ENCODE measurements around the gene COX5A. TPM values are rescaled to one million over a fixed set of nuclear protein-coding genes. Genes with fewer than 3 reads are reported as not detected.

The COX5A gene
- total and polyA plus RNA-seq, 3 donors from 2014 or later = 77.4 to 426 (median 107) TPM

DNA sequence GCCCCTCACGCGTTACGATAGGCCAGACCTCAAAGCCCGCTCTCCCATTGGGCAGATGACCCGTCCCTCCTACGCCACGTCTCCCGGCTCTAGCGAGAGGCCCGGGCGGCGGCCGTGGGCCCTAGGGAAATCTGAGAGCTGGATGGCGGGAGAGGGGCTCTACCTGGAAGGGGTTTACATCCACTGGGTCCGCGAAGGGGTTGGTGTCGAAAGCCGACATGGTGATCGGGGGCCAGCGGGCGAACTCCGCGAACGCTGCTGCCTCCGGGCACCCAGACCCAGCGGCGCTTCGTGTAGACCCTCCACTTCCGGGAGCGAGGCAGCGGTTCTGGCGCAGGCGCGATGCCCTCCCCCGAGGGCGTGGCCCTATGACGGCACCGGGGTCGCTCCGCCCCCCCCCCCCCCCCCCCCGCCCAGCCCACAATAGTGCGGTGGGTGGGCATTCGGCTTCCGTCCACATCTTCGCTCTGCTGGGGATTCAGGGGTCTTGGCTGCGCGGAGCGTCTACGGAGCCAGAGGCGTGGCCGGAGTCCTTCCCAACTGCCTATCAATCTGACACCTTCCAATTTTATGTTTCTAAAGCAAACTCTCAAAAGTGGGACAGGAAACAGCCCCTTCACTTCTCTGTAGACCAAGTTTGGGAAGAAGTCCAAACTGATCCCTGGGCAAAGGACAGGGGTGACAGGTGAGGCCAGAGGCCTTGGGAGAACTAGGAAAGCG is 64.7 kb downstream of the COX5A start, which contains the start of gene SCAMP2:
Gene SCAMP2, minus strand, starts transcription at position 330 of the 720 bp plus-strand sequence. Its CDS starts 110 bp downstream, at position 220.
- H3K4me3 ChIP-seq = peak within 1 kb of the TSS; percentile 83 to 85
- WGBS, 2 donors = 0 to 1% methylated on average over 38 to 41 of the region's 52 CpGs
- peaks cover 38% of the 10 kb centered on the region for H3K4me1 ChIP-seq
- no peaks in the 10 kb centered on the region for H3K27me3 ChIP-seq
- H3K27ac ChIP-seq = peak within 1 kb of the TSS; percentile 90
- DNase-seq = peak; percentile 97
- no peaks in the 10 kb centered on the region for H3K9me3 ChIP-seq
- TF ChIP-seq, protein P1, sequence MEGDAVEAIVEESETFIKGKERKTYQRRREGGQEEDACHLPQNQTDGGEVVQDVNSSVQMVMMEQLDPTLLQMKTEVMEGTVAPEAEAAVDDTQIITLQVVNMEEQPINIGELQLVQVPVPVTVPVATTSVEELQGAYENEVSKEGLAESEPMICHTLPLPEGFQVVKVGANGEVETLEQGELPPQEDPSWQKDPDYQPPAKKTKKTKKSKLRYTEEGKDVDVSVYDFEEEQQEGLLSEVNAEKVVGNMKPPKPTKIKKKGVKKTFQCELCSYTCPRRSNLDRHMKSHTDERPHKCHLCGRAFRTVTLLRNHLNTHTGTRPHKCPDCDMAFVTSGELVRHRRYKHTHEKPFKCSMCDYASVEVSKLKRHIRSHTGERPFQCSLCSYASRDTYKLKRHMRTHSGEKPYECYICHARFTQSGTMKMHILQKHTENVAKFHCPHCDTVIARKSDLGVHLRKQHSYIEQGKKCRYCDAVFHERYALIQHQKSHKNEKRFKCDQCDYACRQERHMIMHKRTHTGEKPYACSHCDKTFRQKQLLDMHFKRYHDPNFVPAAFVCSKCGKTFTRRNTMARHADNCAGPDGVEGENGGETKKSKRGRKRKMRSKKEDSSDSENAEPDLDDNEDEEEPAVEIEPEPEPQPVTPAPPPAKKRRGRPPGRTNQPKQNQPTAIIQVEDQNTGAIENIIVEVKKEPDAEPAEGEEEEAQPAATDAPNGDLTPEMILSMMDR (IDR thresholded peaks at IDR 0.05) = no peak
- no peak for TF ChIP-seq POLR2A (IDR thresholded peaks at IDR 0.05)
- intact Hi-C loops (cut with DNase I; ENCODE audit: low total_unique reads) = no loop called here
- no peaks in the 10 kb centered on the region for H3K36me3 ChIP-seq (ENCODE audit: low read depth, missing control alignments)

DNA sequence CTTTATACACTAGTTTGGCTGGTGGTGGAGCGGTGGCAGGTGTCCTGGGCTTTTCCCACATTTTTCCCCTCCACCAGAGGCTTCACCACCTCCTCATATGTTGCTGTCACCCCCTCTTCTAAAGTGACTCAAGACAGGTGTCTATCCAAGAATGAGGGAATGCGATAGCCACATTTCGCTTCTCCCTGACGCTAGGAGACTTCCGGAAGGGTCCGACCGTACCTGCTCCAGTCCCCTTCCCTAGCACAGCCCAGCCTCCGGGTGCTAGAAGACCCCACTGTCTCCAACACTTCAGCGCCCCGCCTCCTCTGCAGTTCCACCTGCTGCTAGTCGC is 65.2 kb downstream of the COX5A start:
- H3K27me3 ChIP-seq = no peaks in the 10 kb centered on the region
- DNase-seq = no peak
- 0 to 1% methylated on average over 11 of the region's 11 CpGs for WGBS, 2 donors
- H3K4me1 ChIP-seq = peaks cover 38% of the 10 kb centered on the region
- H3K36me3 ChIP-seq (ENCODE audit: low read depth, missing control alignments) = no peaks in the 10 kb centered on the region
- no peaks in the 10 kb centered on the region for H3K9me3 ChIP-seq
- H3K4me3 ChIP-seq = peak overlapping the region; percentile 83 to 85
- H3K27ac ChIP-seq = peak overlapping the region; percentile 90
- no peak for TF ChIP-seq POLR2A (IDR thresholded peaks at IDR 0.05)
- TF ChIP-seq, protein P1 (IDR thresholded peaks at IDR 0.05) = no peak
- intact Hi-C loops (cut with DNase I; ENCODE audit: low total_unique reads) = no loop called here

DNA sequence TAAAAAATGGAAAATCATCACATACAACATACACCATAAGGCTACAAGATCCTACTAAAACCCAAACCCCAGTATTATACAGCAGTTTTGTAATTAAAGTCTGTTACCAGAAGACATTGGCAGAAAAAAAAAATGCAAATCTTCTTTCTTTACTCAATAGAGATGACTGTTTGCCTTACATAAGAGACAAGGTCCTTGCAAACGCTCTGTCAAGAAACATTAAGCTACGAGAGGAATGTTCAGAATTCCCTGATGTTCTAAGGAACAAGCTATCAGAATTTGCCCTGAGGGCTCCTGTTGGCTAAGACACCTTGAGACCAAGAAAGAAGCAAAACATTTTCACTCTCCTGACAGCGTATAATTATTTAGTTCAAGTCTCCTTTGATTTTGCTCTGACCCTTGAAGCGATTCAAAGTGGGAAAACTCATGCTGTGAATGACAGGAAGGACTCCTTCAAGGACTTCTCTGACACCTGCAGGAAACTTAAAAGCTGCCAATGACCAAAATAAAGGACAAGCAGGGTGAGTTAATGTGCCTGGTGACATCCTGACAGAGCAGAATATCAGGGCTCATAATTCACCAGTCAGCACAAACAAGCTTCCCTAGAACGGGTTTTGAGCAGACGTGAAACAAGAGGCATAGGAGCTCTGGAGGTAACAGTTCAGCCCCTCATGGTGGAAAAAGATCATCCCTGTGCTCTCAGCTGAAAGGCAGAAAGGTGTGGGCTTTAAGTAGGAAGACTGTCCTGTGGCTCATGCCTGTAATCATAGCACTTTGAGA is 67.2 kb downstream of the COX5A start:
- TF ChIP-seq, protein P1 (IDR thresholded peaks at IDR 0.05) = no peak
- TF ChIP-seq POLR2A (IDR thresholded peaks at IDR 0.05) = no peak
- intact Hi-C loops (cut with DNase I; ENCODE audit: low total_unique reads) = no loop called here

More for the DNA sequence above, 67.2 kb downstream of the COX5A start:
- H3K4me3 ChIP-seq = no peak overlapping the region
- DNase-seq = no peak
- no peaks in the 10 kb centered on the region for H3K9me3 ChIP-seq
- H3K4me1 ChIP-seq = peaks cover 43% of the 10 kb centered on the region
- H3K27me3 ChIP-seq = no peaks in the 10 kb centered on the region
- WGBS, 2 donors = 49 to 52% methylated on average over 6 of the region's 6 CpGs
- peak overlapping the region in 1 of 2 donors; percentile 41 for H3K27ac ChIP-seq
- H3K36me3 ChIP-seq (ENCODE audit: low read depth, missing control alignments) = no peaks in the 10 kb centered on the region

Small RNA genes within 50 kb of the gene (small RNA-seq; reads per million reads assigned to genes)
- gene RF00019 = 0 reads per million in 2 donors

Other genes with a start within 250 kb of the COX5A start
- 10 to 100 TPM; 53.8 to 56.5 TPM for gene EDC3, start 242.0 kb downstream of the COX5A start, total RNA-seq
- 96.0 TPM for gene EDC3, start 242.0 kb downstream of the COX5A start, polyA plus RNA-seq (ENCODE audit: insufficient read depth, low read depth, low replicate concordance)
- gene CYP1A1, start 212.5 kb downstream of the COX5A start, total RNA-seq = under 1 TPM; 0.19 to 0.31 TPM
- gene CYP1A1, start 212.5 kb downstream of the COX5A start, polyA plus RNA-seq (ENCODE audit: insufficient read depth, low read depth, low replicate concordance) = 5.6 TPM
- gene CYP1A2, start 189.2 kb downstream of the COX5A start, total RNA-seq = under 1 TPM; 0.12 to 0.31 TPM
- not detected for gene CYP1A2, start 189.2 kb downstream of the COX5A start, polyA plus RNA-seq (ENCODE audit: insufficient read depth, low read depth, low replicate concordance)
- gene CSK, start 156.0 kb downstream of the COX5A start, total RNA-seq = 10 to 100 TPM; 41.5 to 43.1 TPM
- 45.6 TPM for gene CSK, start 156.0 kb downstream of the COX5A start, polyA plus RNA-seq (ENCODE audit: insufficient read depth, low read depth, low replicate concordance)
- 1 to 10 TPM; 4.3 to 4.6 TPM for gene LMAN1L, start 125.2 kb downstream of the COX5A start, total RNA-seq
- gene LMAN1L, start 125.2 kb downstream of the COX5A start, polyA plus RNA-seq (ENCODE audit: insufficient read depth, low read depth, low replicate concordance) = 2.2 TPM
- gene CPLX3, start 111.4 kb downstream of the COX5A start, total RNA-seq = 1 to 10 TPM; 3.7 to 5.7 TPM
- 3.6 TPM for gene CPLX3, start 111.4 kb downstream of the COX5A start, polyA plus RNA-seq (ENCODE audit: insufficient read depth, low read depth, low replicate concordance)
- 10 to 100 TPM; 68.2 to 78.5 TPM for gene ULK3, start 94.9 kb downstream of the COX5A start, total RNA-seq
- gene ULK3, start 94.9 kb downstream of the COX5A start, polyA plus RNA-seq (ENCODE audit: insufficient read depth, low read depth, low replicate concordance) = 27.0 TPM
- gene SCAMP2, start 64.7 kb downstream of the COX5A start, total RNA-seq = 100 to 1,000 TPM in 1 of 2 donors, 10 to 100 TPM in 1; 94.8 to 103 TPM
- gene SCAMP2, start 64.7 kb downstream of the COX5A start, polyA plus RNA-seq (ENCODE audit: insufficient read depth, low read depth, low replicate concordance) = 130 TPM
- 10 to 100 TPM; 65.4 to 78.1 TPM for gene MPI, start 48.0 kb downstream of the COX5A start, total RNA-seq
- gene MPI, start 48.0 kb downstream of the COX5A start, polyA plus RNA-seq (ENCODE audit: insufficient read depth, low read depth, low replicate concordance) = 92.6 TPM
- 10 to 100 TPM; 40.2 to 40.6 TPM for gene FAM219B, start 31.2 kb downstream of the COX5A start, total RNA-seq
- 32.6 TPM for gene FAM219B, start 31.2 kb downstream of the COX5A start, polyA plus RNA-seq (ENCODE audit: insufficient read depth, low read depth, low replicate concordance)
- gene RPP25, start 18.7 kb upstream of the COX5A start, total RNA-seq = 10 to 100 TPM in 1 of 2 donors, 1 to 10 TPM in 1; 6.5 to 15.9 TPM
- gene RPP25, start 18.7 kb upstream of the COX5A start, polyA plus RNA-seq (ENCODE audit: insufficient read depth, low read depth, low replicate concordance) = 6.8 TPM
- 10 to 100 TPM; 25.3 to 37.0 TPM for gene SCAMP5, start 57.5 kb upstream of the COX5A start, total RNA-seq
- 27.4 TPM for gene SCAMP5, start 57.5 kb upstream of the COX5A start, polyA plus RNA-seq (ENCODE audit: insufficient read depth, low read depth, low replicate concordance)
- gene PPCDC, start 85.5 kb upstream of the COX5A start, total RNA-seq = 10 to 100 TPM; 23.6 to 31.6 TPM
- gene PPCDC, start 85.5 kb upstream of the COX5A start, polyA plus RNA-seq (ENCODE audit: insufficient read depth, low read depth, low replicate concordance) = 18.0 TPM

All from testis (tissue), 3 donors.